Measurements from ENCODE around the gene AAGAB.

GRCh38 chr15:67158367-67158766, 96.1 kb downstream of the AAGAB start:
- no peak for TF ChIP-seq CTCF (IDR thresholded peaks at IDR 0.05)
- TF ChIP-seq EP300 (IDR thresholded peaks at IDR 0.05; ENCODE audit: low read depth): no peak
